UCSD-AML1 (cell line): Measurements from ENCODE around the gene CHRM1.

ENCODE experiments used
- DNase-seq: peaks from one replicate; lab custom pipeline; 2025; ENCODE audit not compliant: unreplicated experiment; lab: John Stamatoyannopoulos, UW

The CHRM1 gene

GRCh38 chr11:62925745-62926679 lies 4.8 kb upstream of the CHRM1 start:
- DNase-seq, result no peak

DNA sequence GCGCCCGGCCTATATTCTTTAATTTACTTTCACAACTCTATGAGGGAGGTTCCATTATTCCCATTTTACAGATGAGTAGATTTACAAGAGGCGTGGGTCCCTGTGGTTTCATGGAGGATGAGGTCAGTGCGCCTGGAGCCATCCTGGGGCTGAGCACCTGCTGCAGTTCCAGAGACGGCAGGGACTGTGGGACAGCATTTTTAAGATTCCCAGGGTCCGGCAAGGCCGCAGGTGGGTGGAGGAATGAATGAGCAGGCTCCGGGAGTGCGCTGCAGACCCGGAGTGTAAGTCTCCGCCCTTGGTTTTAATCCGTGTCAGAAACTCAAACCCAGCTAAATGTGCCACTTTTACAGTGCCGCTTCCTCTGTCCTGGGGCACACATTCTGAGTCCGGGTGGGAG lies 4.1 kb upstream of the CHRM1 start:
- DNase-seq, result no peak

DNA sequence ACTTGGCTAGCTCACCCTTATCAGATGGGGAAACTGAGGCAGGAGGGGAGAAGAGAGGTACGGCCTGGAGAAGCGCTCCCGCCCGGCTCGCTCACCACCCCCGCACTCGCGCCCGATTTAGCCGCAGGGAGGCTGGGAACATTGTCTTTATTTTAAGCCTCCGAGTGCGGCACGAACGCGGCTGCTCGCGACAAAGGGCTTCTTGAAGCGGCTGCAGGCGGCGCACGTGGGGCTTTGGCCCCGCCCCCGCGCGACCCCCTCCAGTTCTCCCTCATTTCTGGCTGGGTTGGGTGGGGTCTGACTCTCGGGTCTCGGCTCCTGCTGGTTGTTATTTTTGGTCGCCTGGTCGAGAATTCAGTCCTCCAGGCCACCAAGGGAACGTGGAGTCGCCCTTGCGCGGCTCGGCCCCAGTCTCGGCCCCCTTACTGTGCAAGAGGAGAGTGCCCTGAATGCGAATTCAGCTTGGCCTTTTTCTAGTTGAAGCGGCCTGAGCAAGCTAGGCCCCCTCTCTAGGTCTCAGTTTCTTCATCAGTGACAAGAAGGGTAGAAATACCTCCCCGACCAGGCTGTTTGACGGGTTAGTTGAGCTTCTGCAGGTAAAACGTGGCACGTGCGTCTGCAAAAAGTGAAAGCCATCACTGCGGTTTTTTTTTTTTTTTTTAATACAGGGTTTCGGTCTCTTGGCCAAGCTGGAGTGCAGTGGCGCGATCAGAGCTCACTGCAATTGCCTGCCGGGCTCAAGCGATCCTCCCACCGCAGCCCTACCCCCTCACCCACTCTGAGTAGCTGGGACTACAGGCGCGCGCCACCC lies 2.6 kb upstream of the CHRM1 start:
- no peak for DNase-seq

DNA sequence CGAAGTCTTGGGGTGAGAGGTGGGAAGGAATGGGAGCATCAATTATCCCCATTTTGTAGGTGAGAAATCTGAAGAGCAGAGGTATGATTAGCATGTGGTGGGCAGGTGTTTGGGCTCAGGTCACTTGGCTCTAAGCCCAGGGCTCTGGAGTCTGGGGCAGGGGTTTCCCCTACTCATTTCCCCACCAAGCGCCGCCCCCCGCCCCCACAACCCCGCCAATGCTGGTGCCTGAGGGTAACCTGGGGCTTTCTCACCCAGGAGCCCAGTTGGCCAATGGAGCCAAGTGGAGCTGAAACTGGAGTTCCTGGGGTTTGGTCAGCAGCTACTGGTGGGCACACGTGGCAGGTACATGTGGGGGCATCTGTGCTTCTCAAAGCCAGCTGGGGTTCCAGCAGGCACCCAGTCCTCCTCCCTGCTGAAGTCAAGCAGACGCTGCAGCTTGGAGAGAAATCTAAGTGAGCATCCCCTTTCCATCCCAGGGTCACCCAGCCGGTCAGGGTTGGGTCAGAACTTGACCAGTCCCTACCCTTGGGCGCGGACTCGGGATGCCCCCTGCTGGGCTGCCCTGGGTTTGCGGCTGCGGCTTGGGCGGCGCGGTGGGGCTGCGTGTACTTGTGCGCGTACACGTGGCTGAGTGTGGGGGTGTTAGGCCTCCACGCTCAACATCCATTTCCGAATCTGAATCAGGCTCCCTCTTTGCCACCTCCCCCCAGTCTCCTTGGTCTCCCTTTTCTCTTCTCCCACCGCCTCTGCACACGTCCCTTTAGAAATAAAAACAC lies 1.7 kb upstream of the CHRM1 start:
- DNase-seq, result no peak

DNA sequence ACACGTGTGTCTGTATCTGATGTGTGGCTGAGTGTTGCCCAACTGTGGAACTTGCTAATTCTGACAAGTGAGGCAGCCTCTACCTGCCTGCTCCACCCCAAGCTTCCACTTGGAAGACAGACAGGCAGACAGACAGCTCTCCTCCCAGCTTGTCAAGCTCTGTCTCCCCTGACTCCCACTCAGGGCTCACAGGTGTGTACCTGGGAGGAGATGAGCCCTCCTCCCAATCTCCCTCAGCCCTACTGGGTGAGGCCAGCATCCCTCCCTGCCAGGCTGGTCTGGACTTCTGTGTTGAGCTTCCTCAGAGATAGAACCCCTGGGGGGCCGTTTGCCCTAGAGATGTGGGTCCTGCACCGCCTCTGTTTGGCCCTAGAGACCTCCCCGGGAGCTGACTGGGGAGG lies 1.0 kb upstream of the CHRM1 start:
- no peak for DNase-seq

DNA sequence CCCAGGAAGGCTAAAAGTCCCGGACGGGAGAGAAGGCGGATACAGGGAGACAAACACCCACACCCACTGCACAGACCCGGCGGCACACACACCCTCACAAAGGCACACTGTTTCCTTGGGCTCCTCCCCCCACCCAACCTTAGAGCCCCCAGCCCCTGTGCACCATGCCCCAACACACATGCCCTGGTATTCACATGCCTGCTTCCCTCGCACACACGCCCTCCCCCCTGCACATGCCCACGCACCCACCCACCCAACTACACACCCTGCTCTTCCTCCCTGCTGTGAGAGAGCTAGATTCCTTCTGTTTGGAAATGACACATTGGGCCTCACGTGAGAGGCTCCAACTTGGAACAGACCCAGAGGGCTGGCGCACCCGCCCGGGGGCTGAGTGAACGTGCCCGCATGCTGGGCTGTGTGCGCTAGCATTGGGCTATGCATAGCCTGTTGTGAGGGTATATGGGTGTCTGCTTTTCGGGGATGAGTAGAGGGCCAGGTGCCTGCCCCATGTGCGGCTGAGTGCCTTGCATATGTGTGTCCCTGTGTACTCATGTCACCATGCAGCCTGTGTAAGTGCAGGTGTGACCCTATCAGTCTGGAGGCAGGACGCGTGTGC lies 518 bp upstream of the CHRM1 start:
- DNase-seq, result no peak

- no peak for DNase-seq
Observed at GRCh38 chr11:62919898-62920640, 1.1 kb downstream of the CHRM1 start.

GRCh38 chr11:62919476-62919875 lies 1.7 kb downstream of the CHRM1 start:
- no peak for DNase-seq

- no peak for DNase-seq
Observed at GRCh38 chr11:62918531-62918930, 2.6 kb downstream of the CHRM1 start.

DNA sequence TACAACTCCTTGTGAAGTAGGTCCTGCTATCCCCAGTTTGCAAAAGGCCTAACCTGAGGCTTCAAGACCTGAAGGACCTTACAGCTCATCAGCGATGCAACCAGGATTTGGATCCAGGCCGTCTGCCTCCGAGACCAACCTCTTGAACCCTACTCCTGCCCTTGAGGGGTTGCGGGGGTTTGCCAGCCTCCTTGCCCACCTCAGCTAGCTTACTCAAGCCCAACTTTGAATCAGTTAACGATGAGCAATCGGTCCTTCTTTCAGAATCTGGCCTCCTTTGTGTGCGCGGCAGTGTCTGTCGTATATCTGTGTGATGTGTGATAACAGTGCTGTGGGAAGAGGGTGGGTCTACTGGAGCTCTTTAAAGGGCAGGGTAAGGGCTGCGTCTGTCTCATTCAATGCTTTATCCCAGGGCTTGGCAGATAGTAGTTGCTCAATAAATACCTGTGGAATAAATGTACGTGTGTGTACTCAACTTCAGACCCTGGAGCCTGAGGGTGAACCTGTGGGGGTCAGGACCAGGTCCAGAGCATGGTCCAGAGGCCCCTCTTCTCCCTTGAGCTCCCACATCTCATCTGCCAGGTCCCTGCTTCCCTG lies 3.2 kb downstream of the CHRM1 start:
- no peak for DNase-seq

GRCh38 chr11:62914416-62914815 lies 6.7 kb downstream of the CHRM1 start:
- no peak for DNase-seq

DNA sequence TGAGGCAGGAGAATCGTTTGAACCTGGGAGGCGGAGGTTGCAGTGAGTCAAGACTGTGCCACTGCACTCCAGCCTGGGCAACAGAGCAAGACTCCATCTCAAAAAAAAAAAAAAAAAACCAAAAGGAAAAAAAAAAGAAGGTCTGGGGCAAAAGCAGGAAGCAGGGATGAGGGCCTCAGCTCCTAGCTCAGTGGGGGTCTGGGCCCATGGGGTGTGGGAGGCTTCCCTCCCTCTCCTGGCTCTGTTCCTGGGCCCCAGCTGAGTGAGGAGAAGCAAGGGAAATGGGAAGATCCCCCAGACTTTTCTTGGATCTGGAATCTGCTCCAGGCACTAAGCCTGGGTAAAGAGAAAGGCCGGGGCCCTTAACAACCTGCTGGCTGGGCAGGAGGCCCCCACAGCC lies 8.9 kb downstream of the CHRM1 start:
- DNase-seq, result no peak

- no peak for DNase-seq
Observed at GRCh38 chr11:62911137-62912130, 9.7 kb downstream of the CHRM1 start.

DNA sequence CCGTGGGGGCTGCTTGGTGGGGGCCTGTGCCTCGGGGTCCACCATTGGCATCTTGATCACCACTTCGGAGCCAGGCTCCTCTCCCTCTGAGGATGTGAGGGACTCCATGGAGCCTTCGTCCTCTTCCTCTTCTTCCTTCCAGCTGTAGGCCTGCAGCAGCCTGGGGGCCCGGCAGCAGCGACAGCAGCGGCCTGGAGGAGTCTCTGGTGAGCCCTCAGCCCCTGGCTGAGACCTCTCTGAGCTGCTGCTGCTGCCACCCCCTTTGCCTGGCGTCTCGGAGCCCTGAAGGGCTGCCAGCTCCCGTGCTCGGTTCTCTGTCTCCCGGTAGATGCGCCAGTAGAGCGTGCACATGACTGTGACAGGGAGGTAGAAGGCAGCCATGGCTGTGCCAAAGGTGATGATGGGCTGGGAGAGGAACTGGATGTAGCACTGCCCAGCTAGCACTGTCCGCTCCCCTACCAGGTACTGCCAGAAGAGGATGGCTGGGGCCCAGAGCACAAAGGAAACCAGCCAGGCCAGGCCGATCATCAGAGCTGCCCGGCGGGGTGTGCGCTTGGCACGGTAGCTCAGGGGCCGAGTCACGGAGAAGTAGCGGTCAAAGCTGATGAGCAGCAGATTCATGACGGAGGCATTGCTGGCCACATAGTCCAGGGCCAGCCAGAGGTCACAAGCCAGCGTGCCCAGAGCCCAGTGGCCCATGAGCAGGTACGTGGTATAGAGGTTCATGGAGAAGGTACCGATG lies 10.9 kb downstream of the CHRM1 start:
- no peak for DNase-seq

DNA sequence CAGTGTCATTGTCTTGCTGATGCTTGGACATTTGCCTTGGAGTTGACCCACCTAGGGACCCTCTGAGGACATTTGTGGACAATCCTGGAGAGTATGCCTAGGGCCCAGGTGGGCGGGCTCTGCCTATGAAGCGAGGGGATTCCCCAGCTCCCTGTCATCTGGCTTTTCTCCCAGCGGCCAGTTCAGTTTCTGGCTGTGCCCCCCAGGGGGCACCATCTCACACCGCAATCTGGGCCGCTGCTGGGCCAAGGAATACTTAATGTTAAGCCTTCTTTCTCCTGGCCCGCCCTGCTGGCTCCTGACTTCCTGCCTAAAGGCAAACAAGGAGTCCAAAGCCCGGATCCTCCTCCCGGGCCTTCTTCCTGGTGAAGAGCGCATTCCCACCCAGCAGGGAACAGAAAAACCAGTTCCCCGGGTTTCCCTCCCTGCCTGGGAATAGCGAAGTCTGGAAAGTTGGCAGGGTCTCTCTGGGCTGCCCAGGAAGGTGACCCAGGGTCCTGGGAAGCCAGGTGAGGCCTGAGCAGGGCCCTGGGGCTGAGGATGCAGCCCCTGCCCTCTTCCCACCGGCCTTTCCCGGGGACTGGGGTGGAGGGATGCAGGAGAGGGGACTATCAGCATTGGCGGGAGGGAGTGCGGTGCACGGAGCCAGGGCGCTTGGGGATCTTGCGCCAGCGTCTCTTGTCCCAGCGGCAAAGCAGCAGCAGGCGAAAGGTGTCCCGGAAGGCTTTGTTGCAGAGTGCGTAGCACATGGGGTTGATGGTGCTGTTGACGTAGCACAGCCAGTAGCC lies 11.9 kb downstream of the CHRM1 start:
- DNase-seq, result peak; percentile 38

GRCh38 chr11:62908468-62909072 lies 12.6 kb downstream of the CHRM1 start:
- DNase-seq, result no peak
